Measurements from ENCODE around the gene GMPR. TPM values are rescaled to one million over a fixed set of nuclear protein-coding genes. Genes with fewer than 3 reads are reported as not detected.
"Not testable (repeated sequence)": the region's sequence is repeated elsewhere in the genome, so short reads cannot be mapped to it uniquely, and the experiment has no call there.

GMPR gene
- total RNA-seq, 2 experiments from 2014 or later = not detected

DNA sequence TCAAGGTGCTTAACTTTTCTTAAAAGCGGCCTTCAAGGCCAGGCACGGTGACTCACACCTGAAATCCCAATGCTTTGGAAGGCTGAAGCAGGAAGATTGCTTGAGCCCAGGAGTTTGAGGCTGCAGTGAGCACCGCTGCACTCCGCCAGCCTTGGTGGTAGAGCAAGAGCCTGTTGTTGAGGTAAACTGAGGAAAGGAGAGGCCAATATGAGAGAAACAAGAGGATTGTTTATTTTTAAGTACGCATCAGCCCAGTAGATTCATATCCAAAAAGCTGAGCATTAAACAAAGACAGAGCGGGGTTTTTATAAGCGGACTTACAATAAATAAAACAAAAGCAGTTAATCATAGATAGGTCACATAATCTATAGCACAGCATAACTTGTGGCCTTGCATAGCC lies 15.0 kb upstream of the GMPR start:
- BruUV-seq (replicated peaks) = no TSS peak
- TF ChIP-seq EZH2phosphoT487 (IDR thresholded peaks at IDR 0.05; ENCODE audit: borderline replicate concordance, low read depth, low read length) = no peak
- TF ChIP-seq, protein P1, sequence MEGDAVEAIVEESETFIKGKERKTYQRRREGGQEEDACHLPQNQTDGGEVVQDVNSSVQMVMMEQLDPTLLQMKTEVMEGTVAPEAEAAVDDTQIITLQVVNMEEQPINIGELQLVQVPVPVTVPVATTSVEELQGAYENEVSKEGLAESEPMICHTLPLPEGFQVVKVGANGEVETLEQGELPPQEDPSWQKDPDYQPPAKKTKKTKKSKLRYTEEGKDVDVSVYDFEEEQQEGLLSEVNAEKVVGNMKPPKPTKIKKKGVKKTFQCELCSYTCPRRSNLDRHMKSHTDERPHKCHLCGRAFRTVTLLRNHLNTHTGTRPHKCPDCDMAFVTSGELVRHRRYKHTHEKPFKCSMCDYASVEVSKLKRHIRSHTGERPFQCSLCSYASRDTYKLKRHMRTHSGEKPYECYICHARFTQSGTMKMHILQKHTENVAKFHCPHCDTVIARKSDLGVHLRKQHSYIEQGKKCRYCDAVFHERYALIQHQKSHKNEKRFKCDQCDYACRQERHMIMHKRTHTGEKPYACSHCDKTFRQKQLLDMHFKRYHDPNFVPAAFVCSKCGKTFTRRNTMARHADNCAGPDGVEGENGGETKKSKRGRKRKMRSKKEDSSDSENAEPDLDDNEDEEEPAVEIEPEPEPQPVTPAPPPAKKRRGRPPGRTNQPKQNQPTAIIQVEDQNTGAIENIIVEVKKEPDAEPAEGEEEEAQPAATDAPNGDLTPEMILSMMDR (conservative IDR thresholded peaks at IDR 0.05; ENCODE audit: low read length) = no peak
- Histone ChIP-seq H3K27ac (ENCODE audit: low read depth, low read length, poor library complexity, severe bottlenecking) (no peak overlapping the region), H3K9me2 (ENCODE audit: insufficient read depth, low read length) (no peaks in the 10 kb centered on the region), H2AFZ (ENCODE audit: low read length) (no peak overlapping the region), H3K9me3 (ENCODE audit: low read length) (no peaks in the 10 kb centered on the region), H3K4me1 (ENCODE audit: insufficient read depth, low read length, poor library complexity, severe bottlenecking) (no peaks in the 10 kb centered on the region), H3K36me3 (ENCODE audit: insufficient read depth, low read length) (no peaks in the 10 kb centered on the region), H3K79me2 (ENCODE audit: insufficient read depth, low read depth, low read length) (no peaks in the 10 kb centered on the region), H3K4me3 (ENCODE audit: low read depth, low read length, poor library complexity, severe bottlenecking) (no peak overlapping the region), H4K20me1 (ENCODE audit: insufficient read depth, low read length) (no peaks in the 10 kb centered on the region), H3K4me2 (ENCODE audit: low read length) (no peak overlapping the region)
- POLR2A ChIA-PET = no interaction called here
- intact Hi-C loops (cut with micrococcal nuclease; ENCODE audit: unreplicated experiment) = no loop called here
- CTCF ChIA-PET (ENCODE audit: unreplicated experiment) = no interaction called here
- no peak for DNase-seq (ENCODE audit: low spot score)

DNA sequence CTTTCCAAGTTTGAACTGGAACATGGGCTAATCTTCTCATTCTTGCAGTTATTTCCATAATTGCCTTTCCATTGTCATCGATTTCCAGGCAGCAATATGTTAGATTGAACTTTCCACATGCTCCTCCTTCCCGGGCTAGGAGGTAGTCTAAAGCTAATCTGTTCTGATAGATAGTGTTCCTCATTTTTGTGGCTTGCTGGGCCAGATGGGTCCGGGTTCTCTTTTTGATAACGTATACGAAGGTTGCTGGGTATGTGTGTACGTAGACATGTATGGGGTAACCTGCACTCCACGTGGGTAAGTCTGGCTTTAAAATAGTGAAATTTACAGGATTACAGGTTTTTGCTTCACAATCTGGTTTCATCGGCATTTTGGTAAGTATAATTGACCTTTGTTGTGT lies 14.0 kb upstream of the GMPR start:
- Histone ChIP-seq H2AFZ (ENCODE audit: low read length) (no peak overlapping the region), H3K9me2 (ENCODE audit: insufficient read depth, low read length) (no peaks in the 10 kb centered on the region), H4K20me1 (ENCODE audit: insufficient read depth, low read length) (no peaks in the 10 kb centered on the region), H3K9me3 (ENCODE audit: low read length) (no peaks in the 10 kb centered on the region), H3K36me3 (ENCODE audit: insufficient read depth, low read length) (no peaks in the 10 kb centered on the region), H3K27ac (ENCODE audit: low read depth, low read length, poor library complexity, severe bottlenecking) (no peak overlapping the region), H3K4me3 (ENCODE audit: low read depth, low read length, poor library complexity, severe bottlenecking) (no peak overlapping the region), H3K4me1 (ENCODE audit: insufficient read depth, low read length, poor library complexity, severe bottlenecking) (no peaks in the 10 kb centered on the region), H3K4me2 (ENCODE audit: low read length) (no peak overlapping the region), H3K79me2 (ENCODE audit: insufficient read depth, low read depth, low read length) (no peaks in the 10 kb centered on the region)
- DNase-seq (ENCODE audit: low spot score) = no peak
- intact Hi-C loops (cut with micrococcal nuclease; ENCODE audit: unreplicated experiment) = no loop called here
- BruUV-seq (replicated peaks) = no TSS peak
- CTCF ChIA-PET (ENCODE audit: unreplicated experiment) = no interaction called here
- TF ChIP-seq, protein P1 (conservative IDR thresholded peaks at IDR 0.05; ENCODE audit: low read length) = no peak
- TF ChIP-seq EZH2phosphoT487 (IDR thresholded peaks at IDR 0.05; ENCODE audit: borderline replicate concordance, low read depth, low read length) = no peak
- POLR2A ChIA-PET = interaction anchor here (0.9 to 1.0 kb wide), 2 partner anchors 15 to 43 kb away, joined by 3 read pairs; no protein-coding TSS in a partner anchor

DNA sequence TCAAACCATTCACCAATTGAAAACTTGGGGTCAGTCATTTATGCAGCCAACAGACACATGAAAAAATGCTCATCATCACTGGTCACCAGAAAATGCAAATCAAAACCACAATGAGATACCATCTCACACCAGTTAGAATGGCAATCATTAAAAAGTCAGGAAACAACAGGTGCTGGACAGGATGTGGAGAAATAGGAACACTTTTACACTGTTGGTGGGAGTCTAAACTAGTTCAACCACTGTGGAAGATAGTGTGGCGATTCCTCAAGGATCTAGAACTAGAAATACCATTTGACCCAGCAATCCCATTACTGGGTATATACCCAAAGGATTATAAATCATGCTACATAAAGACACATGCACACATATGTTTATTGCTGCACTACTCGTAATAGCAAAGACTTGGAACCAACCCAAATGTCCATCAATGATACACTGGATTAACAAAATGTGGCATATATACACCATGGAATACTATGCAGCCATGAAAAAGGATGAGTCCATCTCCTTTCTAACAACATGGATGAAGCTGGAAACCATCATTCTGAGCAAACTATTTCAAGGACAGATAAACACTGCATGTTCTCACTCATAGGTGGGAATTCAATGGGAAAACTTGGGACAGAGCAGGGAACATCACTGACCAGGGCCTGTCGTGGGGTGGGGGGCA lies 13.2 kb upstream of the GMPR start:
- H3K4me1 ChIP-seq (ENCODE audit: insufficient read depth, low read length, poor library complexity, severe bottlenecking); H4K20me1 ChIP-seq (ENCODE audit: insufficient read depth, low read length); H2AFZ ChIP-seq (ENCODE audit: low read length); intact Hi-C loops (cut with micrococcal nuclease; ENCODE audit: unreplicated experiment); H3K9me2 ChIP-seq (ENCODE audit: insufficient read depth, low read length); H3K4me3 ChIP-seq (ENCODE audit: low read depth, low read length, poor library complexity, severe bottlenecking); H3K4me2 ChIP-seq (ENCODE audit: low read length); DNase-seq (ENCODE audit: low spot score); H3K9me3 ChIP-seq (ENCODE audit: low read length); POLR2A ChIA-PET; H3K27ac ChIP-seq (ENCODE audit: low read depth, low read length, poor library complexity, severe bottlenecking); BruUV-seq (replicated peaks); CTCF ChIA-PET (ENCODE audit: unreplicated experiment); H3K36me3 ChIP-seq (ENCODE audit: insufficient read depth, low read length); H3K79me2 ChIP-seq (ENCODE audit: insufficient read depth, low read depth, low read length): not testable (repeated sequence)

DNA sequence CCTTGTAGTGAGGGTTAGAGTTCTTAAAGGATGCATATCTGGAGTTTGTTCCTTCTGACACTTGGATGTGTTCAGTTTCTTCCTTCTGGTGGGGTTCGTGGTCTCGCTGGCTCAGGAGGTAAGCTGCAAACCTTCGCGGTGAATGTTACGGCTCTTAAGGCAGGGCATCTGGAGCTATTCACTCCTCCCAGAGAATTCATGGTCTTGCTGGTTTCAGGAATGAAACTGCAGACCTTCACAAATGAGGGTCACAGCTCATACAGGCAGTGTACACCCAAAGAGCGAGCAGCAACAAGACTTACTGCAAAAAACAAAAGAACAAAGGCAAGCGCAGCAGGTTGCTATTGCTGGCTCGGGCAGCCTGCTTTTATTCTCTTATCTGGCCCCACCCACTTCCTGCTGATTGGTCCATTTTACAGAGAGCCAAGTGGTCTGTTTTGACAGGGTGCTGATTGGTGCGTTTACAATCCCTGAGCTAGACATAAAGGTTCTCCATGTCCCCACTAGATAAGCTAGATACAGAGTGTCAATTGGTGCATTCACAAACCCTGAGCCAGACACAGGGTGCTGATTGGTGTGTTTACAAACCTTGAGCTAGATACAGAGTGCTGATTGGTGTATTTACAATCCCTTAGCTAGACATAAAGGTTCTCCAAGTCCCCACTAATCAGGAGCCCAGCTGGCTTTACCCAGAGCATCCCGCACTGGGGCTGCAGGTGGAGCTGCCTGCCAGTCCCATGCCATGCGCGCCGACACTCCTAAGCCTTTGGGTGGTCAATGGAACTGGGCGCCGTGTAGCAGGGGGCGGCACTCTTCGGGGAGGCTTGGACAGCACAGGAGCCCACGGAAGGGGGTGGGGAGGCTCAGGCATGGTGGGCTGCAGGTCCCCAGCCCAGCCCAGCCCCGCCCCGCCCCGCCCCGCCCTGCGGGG lies 12.0 kb upstream of the GMPR start:
- H3K4me3 ChIP-seq (ENCODE audit: low read depth, low read length, poor library complexity, severe bottlenecking); POLR2A ChIA-PET; H3K36me3 ChIP-seq (ENCODE audit: insufficient read depth, low read length); H3K9me2 ChIP-seq (ENCODE audit: insufficient read depth, low read length); H3K4me2 ChIP-seq (ENCODE audit: low read length); H2AFZ ChIP-seq (ENCODE audit: low read length); H3K4me1 ChIP-seq (ENCODE audit: insufficient read depth, low read length, poor library complexity, severe bottlenecking); DNase-seq (ENCODE audit: low spot score); H4K20me1 ChIP-seq (ENCODE audit: insufficient read depth, low read length); CTCF ChIA-PET (ENCODE audit: unreplicated experiment); H3K27ac ChIP-seq (ENCODE audit: low read depth, low read length, poor library complexity, severe bottlenecking); intact Hi-C loops (cut with micrococcal nuclease; ENCODE audit: unreplicated experiment); H3K9me3 ChIP-seq (ENCODE audit: low read length); BruUV-seq (replicated peaks); H3K79me2 ChIP-seq (ENCODE audit: insufficient read depth, low read depth, low read length): not testable (repeated sequence)

All from OCI-LY7 (cell line).